Chondrocyte (in vitro differentiated cells): Measurements from ENCODE around the gene SH2D3C. TPM values are rescaled to one million over a fixed set of nuclear protein-coding genes. Genes with fewer than 3 reads are reported as not detected.

Experiments
- DNase-seq: peaks from one replicate; pipeline ENCODE4 v3.0.0; 2021; ENCODE audit warnings: mixed read lengths, low spot score
- H3K27ac Mint-ChIP-seq: one replicate; pipeline ENCODE4 v1.8.0; 2021; ENCODE audit warnings: mild to moderate bottlenecking, moderate library complexity, mixed read lengths; ENCODE audit not compliant: unreplicated experiment
- H3K27me3 Mint-ChIP-seq: 2 replicates; pipeline ENCODE4 v1.8.0; 2021; ENCODE audit warnings: low read depth, mixed read lengths
- H3K36me3 Mint-ChIP-seq: 2 replicates; pipeline ENCODE4 v1.8.0; 2021; ENCODE audit warnings: low read depth, mixed read lengths
- H3K4me1 Mint-ChIP-seq: 2 replicates; pipeline ENCODE4 v1.8.0; 2021; ENCODE audit warnings: low read depth, mild to moderate bottlenecking, mixed read lengths
- H3K4me3 Mint-ChIP-seq: one replicate; pipeline ENCODE4 v1.8.0; 2021; ENCODE audit warnings: mild to moderate bottlenecking, moderate library complexity, mixed read lengths; ENCODE audit not compliant: unreplicated experiment
- H3K9me3 Mint-ChIP-seq: 2 replicates; pipeline ENCODE4 v1.8.0; 2021; ENCODE audit warnings: low read depth, mixed read lengths
- microRNA-seq: library from miRNA; unstranded; fragments of <30 nt; microRNA quantifications from one replicate; pipeline ENCODE4 v1.2.0, GENCODE V29; 2020; ENCODE audit warnings: borderline number of aligned reads
- total RNA-seq: library from RNA; stranded (reverse); gene quantifications from 3 replicates; pipeline ENCODE4 v1.2.1, GENCODE V29; 2021
- TF ChIP-seq, protein P1 (sequence below): fragments of 200-600 bp; sonication (generic); IDR thresholded peaks from 2 replicates; pipeline ENCODE4 v1.5.0; 2021; ENCODE audit warnings: antibody characterized with exemption, mild to moderate bottlenecking, moderate library complexity

SH2D3C gene
- total RNA-seq, 1 donor from 2014 or later, result 9.9 TPM

DNA sequence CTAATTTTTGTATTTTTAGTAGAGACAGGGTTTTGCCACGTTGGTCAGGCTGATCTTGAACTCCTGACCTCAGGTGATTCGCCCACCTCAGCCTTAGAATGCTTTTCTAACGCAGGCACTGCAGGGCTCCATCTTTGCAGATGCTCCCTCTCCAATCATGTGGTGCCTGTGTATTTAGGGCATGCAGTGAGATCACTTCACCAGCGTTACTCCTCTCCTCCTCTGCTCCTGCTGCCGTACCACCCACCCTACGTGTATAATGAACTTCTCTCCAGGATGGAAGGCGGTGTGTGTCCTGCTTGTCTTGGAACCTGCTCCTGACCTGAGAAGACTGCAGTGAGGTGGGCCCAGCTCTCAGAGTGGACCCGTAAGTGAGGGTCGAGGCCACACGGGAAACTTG is 85.3 kb downstream of the SH2D3C start:
- no peaks in the 10 kb centered on the region for H3K9me3 Mint-ChIP-seq
- TF ChIP-seq, protein P1, sequence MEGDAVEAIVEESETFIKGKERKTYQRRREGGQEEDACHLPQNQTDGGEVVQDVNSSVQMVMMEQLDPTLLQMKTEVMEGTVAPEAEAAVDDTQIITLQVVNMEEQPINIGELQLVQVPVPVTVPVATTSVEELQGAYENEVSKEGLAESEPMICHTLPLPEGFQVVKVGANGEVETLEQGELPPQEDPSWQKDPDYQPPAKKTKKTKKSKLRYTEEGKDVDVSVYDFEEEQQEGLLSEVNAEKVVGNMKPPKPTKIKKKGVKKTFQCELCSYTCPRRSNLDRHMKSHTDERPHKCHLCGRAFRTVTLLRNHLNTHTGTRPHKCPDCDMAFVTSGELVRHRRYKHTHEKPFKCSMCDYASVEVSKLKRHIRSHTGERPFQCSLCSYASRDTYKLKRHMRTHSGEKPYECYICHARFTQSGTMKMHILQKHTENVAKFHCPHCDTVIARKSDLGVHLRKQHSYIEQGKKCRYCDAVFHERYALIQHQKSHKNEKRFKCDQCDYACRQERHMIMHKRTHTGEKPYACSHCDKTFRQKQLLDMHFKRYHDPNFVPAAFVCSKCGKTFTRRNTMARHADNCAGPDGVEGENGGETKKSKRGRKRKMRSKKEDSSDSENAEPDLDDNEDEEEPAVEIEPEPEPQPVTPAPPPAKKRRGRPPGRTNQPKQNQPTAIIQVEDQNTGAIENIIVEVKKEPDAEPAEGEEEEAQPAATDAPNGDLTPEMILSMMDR, result no peak
- no peak overlapping the region for H3K27ac Mint-ChIP-seq
- peaks cover 15% of the 10 kb centered on the region for H3K36me3 Mint-ChIP-seq
- no peak for DNase-seq
- H3K4me1 Mint-ChIP-seq, result peaks cover 9% of the 10 kb centered on the region
- no peak overlapping the region for H3K4me3 Mint-ChIP-seq
- H3K27me3 Mint-ChIP-seq, result no peaks in the 10 kb centered on the region

DNA sequence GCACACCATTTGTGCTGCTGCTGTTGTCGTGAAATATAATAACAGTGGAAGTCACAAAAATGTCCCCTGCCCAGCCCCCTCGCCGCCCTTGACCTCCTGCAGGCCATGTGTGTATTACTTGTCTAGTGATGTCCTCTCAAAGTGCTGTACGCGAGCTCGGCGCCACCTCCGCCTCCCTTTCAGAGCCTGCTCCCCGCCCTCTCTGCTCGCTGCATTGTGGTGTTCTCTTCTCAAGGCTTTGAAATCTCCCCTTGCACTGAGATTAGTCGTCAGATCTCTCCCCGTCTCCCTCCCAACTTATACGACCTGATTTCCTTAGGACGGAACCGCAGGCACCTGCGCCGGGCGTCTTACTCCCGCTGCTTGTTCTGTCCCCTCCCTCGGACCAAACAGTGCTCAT is 86.4 kb downstream of the SH2D3C start:
- Mint-ChIP-seq H3K4me1 (peaks cover 9% of the 10 kb centered on the region), H3K4me3 (no peak overlapping the region), H3K27ac (no peak overlapping the region), H3K27me3 (no peaks in the 10 kb centered on the region), H3K9me3 (no peaks in the 10 kb centered on the region), H3K36me3 (peaks cover 15% of the 10 kb centered on the region)
- no peak for DNase-seq
- TF ChIP-seq, protein P1, result no peak

DNA sequence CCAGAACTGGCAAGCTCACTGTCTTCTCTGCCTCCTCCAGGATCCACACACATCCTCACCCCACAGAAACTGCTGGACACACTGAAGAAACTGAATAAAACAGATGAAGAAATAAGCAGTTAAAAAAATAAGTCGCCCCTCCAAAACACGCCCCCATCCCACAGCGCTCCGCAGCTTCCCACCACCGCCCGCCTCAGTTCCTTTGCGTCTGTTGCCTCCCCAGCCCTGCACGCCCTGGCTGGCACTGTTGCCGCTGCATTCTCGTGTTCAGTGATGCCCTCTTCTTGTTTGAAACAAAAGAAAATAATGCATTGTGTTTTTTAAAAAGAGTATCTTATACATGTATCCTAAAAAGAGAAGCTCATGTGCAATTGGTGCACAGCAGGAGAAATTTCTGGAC is 87.7 kb downstream of the SH2D3C start:
- no peaks in the 10 kb centered on the region for H3K9me3 Mint-ChIP-seq
- TF ChIP-seq, protein P1, result no peak
- no peak overlapping the region for H3K27ac Mint-ChIP-seq
- peaks cover 9% of the 10 kb centered on the region for H3K4me1 Mint-ChIP-seq
- no peak overlapping the region for H3K4me3 Mint-ChIP-seq
- DNase-seq, result no peak
- no peaks in the 10 kb centered on the region for H3K27me3 Mint-ChIP-seq
- H3K36me3 Mint-ChIP-seq, result peaks cover 15% of the 10 kb centered on the region

DNA sequence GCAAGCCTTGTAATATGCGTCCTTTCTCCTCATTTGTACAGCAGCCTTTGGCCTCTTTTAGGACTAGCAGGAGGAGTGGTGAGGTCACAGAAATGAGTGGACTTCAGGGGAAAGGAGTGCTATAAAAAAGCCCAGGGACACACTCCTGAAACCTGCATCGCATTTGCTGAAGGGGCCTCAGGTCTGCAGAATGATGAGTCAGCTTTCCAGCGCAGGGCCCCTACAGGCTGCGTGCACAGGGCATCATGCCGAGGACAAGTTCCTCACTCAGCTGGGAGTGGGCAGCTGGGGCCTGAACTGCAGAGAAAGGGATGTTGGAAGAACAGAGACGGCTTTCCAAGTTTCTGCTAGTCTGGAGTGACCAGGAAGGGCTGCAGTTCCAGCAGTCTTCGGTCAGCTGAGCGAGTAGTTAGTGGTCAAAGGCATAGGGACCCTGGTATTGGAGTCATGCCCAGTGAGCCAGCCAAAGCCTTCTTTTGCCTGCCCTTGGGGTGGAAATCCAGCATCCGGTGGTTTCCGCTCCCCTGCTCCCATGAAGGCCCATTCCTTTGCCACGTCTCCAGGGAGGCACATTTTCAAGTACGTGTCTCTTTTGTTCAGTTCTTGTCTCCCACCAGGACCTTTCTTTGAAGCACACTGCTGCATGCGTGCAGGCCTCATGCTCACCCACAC is 89.0 kb downstream of the SH2D3C start:
- H3K27ac Mint-ChIP-seq, result no peak overlapping the region
- TF ChIP-seq, protein P1, result no peak
- peaks cover 6% of the 10 kb centered on the region for H3K4me1 Mint-ChIP-seq
- DNase-seq, result no peak
- no peaks in the 10 kb centered on the region for H3K9me3 Mint-ChIP-seq
- H3K36me3 Mint-ChIP-seq, result peaks cover 18% of the 10 kb centered on the region
- H3K4me3 Mint-ChIP-seq, result no peak overlapping the region
- no peaks in the 10 kb centered on the region for H3K27me3 Mint-ChIP-seq

Small RNAs within 50 kb of the gene (microRNA-seq; reads per million reads assigned to microRNA genes)
- not detected for gene MIR2861
- gene MIR3960, result not detected

Other genes with a start within 250 kb of the SH2D3C start
- 40.7 to 45.3 TPM (median 41.6 TPM) in 3 replicates for gene STXBP1, start 166.4 kb downstream of the SH2D3C start, total RNA-seq
- 0.27 TPM in 1 of 3 replicates, not detected in the others for gene CFAP157, start 71.7 kb downstream of the SH2D3C start, total RNA-seq
- gene PTRH1, start 63.0 kb downstream of the SH2D3C start, total RNA-seq, result 11.0 to 13.3 TPM (median 11.2 TPM) in 3 replicates
- gene TTC16, start 62.6 kb downstream of the SH2D3C start, total RNA-seq, result not detected in 3 replicates
- 6.1 to 8.1 TPM (median 6.4 TPM) in 3 replicates for gene TOR2A, start 43.4 kb downstream of the SH2D3C start, total RNA-seq
- gene CDK9, start 7.4 kb upstream of the SH2D3C start, total RNA-seq, result 54.9 to 67.6 TPM (median 60.3 TPM) in 3 replicates
- 50.8 to 52.8 TPM (median 50.8 TPM) in 3 replicates for gene FPGS, start 24.2 kb upstream of the SH2D3C start, total RNA-seq
- gene ENG, start 76.0 kb upstream of the SH2D3C start, total RNA-seq, result 81.3 to 101 TPM (median 89.5 TPM) in 3 replicates
- 75.3 to 83.8 TPM (median 77.2 TPM) in 3 replicates for gene AK1, start 99.0 kb upstream of the SH2D3C start, total RNA-seq
- 45.5 to 54.3 TPM (median 47.5 TPM) in 3 replicates for gene ST6GALNAC6, start 120.9 kb upstream of the SH2D3C start, total RNA-seq
- gene ST6GALNAC4, start 138.4 kb upstream of the SH2D3C start, total RNA-seq, result 22.2 to 25.5 TPM (median 24.4 TPM) in 3 replicates
- 1.4 to 4.3 TPM (median 2.7 TPM) in 3 replicates for gene PIP5KL1, start 152.1 kb upstream of the SH2D3C start, total RNA-seq
- gene DPM2, start 159.2 kb upstream of the SH2D3C start, total RNA-seq, result 26.3 to 28.9 TPM (median 27.8 TPM) in 3 replicates
- 39.4 to 63.0 TPM (median 61.8 TPM) in 3 replicates for gene EEIG1, start 202.3 kb upstream of the SH2D3C start, total RNA-seq